ENCODE results near the gene CYSLTR2.
"Not testable (repeated sequence)": the region's sequence is repeated elsewhere in the genome, so short reads cannot be mapped to it uniquely, and the experiment has no call there.

Gene CYSLTR2

GRCh38 chr13:48693998-48694397 lies 40.3 kb downstream of the CYSLTR2 start:
- DNase-seq (ENCODE audit: low read depth): no peak

GRCh38 chr13:48695776-48696175 lies 42.0 kb downstream of the CYSLTR2 start:
- in situ Hi-C loops (cut with HindIII; ENCODE audit: low sequenced_read_pairs): no loop called here
- DNase-seq (ENCODE audit: low read depth): no peak
- H3K4me3 ChIP-seq (ENCODE audit: low read depth, low read length): no peak overlapping the region
- no peak for TF ChIP-seq CTCF (IDR thresholded peaks at IDR 0.05; ENCODE audit: low read depth, low read length, missing control alignments)

More at GRCh38 chr13:48693998-48694397, 40.3 kb downstream of the CYSLTR2 start:
- H3K4me3 ChIP-seq (ENCODE audit: low read depth, low read length): no peak overlapping the region
- in situ Hi-C loops (cut with HindIII; ENCODE audit: low sequenced_read_pairs): no loop called here
- TF ChIP-seq CTCF (IDR thresholded peaks at IDR 0.05; ENCODE audit: low read depth, low read length, missing control alignments): no peak

- H3K4me3 ChIP-seq (ENCODE audit: low read depth, low read length); DNase-seq (ENCODE audit: low read depth); in situ Hi-C loops (cut with HindIII; ENCODE audit: low sequenced_read_pairs): not testable (repeated sequence)
These were observed 42.9 kb downstream of the CYSLTR2 start for GRCh38 chr13:48696676-48697075.

GRCh38 chr13:48707405-48707804 lies 53.7 kb downstream of the CYSLTR2 start:
- no peak overlapping the region for H3K4me3 ChIP-seq (ENCODE audit: low read depth, low read length)
- no peak for TF ChIP-seq CTCF (IDR thresholded peaks at IDR 0.05; ENCODE audit: low read depth, low read length, missing control alignments)
- in situ Hi-C loops (cut with HindIII; ENCODE audit: low sequenced_read_pairs): loop anchor here (5.0 kb wide), 1 partner anchor 40 kb away; no protein-coding TSS in a partner anchor
- DNase-seq (ENCODE audit: low read depth): no peak

- no peak overlapping the region for H3K4me3 ChIP-seq (ENCODE audit: low read depth, low read length)
- no peak for TF ChIP-seq CTCF (IDR thresholded peaks at IDR 0.05; ENCODE audit: low read depth, low read length, missing control alignments)
- in situ Hi-C loops (cut with HindIII; ENCODE audit: low sequenced_read_pairs): loop anchor here (5.0 kb wide), 1 partner anchor 39 kb away; no protein-coding TSS in a partner anchor
- DNase-seq (ENCODE audit: low read depth): no peak
These were observed 55.0 kb downstream of the CYSLTR2 start for GRCh38 chr13:48708764-48709163.

- no peak for TF ChIP-seq CTCF (IDR thresholded peaks at IDR 0.05; ENCODE audit: low read depth, low read length, missing control alignments)
- no peak for DNase-seq (ENCODE audit: low read depth)
- H3K4me3 ChIP-seq (ENCODE audit: low read depth, low read length): no peak overlapping the region
- in situ Hi-C loops (cut with HindIII; ENCODE audit: low sequenced_read_pairs): loop anchor here (5.0 kb wide), 1 partner anchor 38 kb away; no protein-coding TSS in a partner anchor
These were observed 55.5 kb downstream of the CYSLTR2 start for GRCh38 chr13:48709213-48709612.

- no peak for DNase-seq (ENCODE audit: low read depth)
- H3K4me3 ChIP-seq (ENCODE audit: low read depth, low read length): no peak overlapping the region
- in situ Hi-C loops (cut with HindIII; ENCODE audit: low sequenced_read_pairs): no loop called here
- TF ChIP-seq CTCF (IDR thresholded peaks at IDR 0.05; ENCODE audit: low read depth, low read length, missing control alignments): no peak
These were observed 56.4 kb downstream of the CYSLTR2 start for GRCh38 chr13:48710160-48710559.
